ENCODE results near the gene THBD. TPM values are rescaled to one million over a fixed set of nuclear protein-coding genes. Genes with fewer than 3 reads are reported as not detected.

Gene THBD
- total and polyA plus RNA-seq, 2 of the 4 experiments (the other 2 are of a cell fraction) = 0.07 TPM; not detected in 1

- H3K56ac ChIP-seq (ENCODE audit: extremely low read depth, insufficient read depth, low read length) = no peak overlapping the region
- H4K20me1 ChIP-seq (ENCODE audit: insufficient read depth, low read length) = no peaks in the 10 kb centered on the region
- ChIA-PET CTCF (no interaction called here), POLR2A (ENCODE audit: unreplicated experiment) (no interaction called here)
- H2BK20ac ChIP-seq (ENCODE audit: low read depth, low read length) = no peak overlapping the region
- H3K4me2 ChIP-seq (ENCODE audit: low read depth, low read length) = no peak overlapping the region
- no peak overlapping the region for H2AK5ac ChIP-seq (ENCODE audit: low read depth, low read length)
- H3K4me3 ChIP-seq (ENCODE audit: insufficient read depth, low read depth, low read length) = no peak overlapping the region
- no peak overlapping the region for H2BK5ac ChIP-seq (ENCODE audit: low read depth, low read length, poor library complexity, severe bottlenecking)
- H2BK15ac ChIP-seq (ENCODE audit: low read depth, low read length) = no peak overlapping the region
- in situ Hi-C loops (cut with MboI; ENCODE audit: low sequenced_read_pairs) (loop anchor here (25.0 kb wide), 1 partner anchor 107 kb away; no protein-coding TSS in a partner anchor), dilution Hi-C loops (cut with HindIII; ENCODE audit: low sequenced_read_pairs, unreplicated experiment) (no loop called here), intact Hi-C loops (cut with micrococcal nuclease) (no loop called here)
- peak overlapping the region; percentile 39 for H2AFZ ChIP-seq (replicated peaks; ENCODE audit: low read length, poor library complexity)
- H3K4me1 ChIP-seq (ENCODE audit: control insufficient read depth, insufficient read depth, low read length) = no peaks in the 10 kb centered on the region
- no peak overlapping the region for H4K5ac ChIP-seq (ENCODE audit: low read depth, low read length)
- no peak overlapping the region for H3K4ac ChIP-seq (ENCODE audit: low read depth, low read length)
- H3K27me3 ChIP-seq (ENCODE audit: control insufficient read depth, insufficient read depth, low read length) = peaks cover 41% of the 10 kb centered on the region
- H3K79me1 ChIP-seq (ENCODE audit: low read depth in 1 of 2, low read length in 2 of 2) = no peaks in the 10 kb centered on the region
- no peaks in the 10 kb centered on the region for H3K9me1 ChIP-seq (ENCODE audit: insufficient read depth, low read length)
- no peak overlapping the region for H4K8ac ChIP-seq (ENCODE audit: low read depth in 2 of 2, low read length in 2 of 2)
- H2BK120ac ChIP-seq (ENCODE audit: low read depth, low read length) = no peak overlapping the region
- H3K23ac ChIP-seq (ENCODE audit: low read depth, low read length) = no peak overlapping the region
- DNase-seq (no peak), ATAC-seq (ENCODE audit: low read depth) (no peak)
- H4K91ac ChIP-seq (ENCODE audit: insufficient read depth, low read depth, low read length) = no peak overlapping the region
- H3K14ac ChIP-seq (replicated peaks; ENCODE audit: low read depth, low read length) = no peak overlapping the region
- H3K9me3 ChIP-seq (ENCODE audit: control insufficient read depth, insufficient read depth, low read length) = no peaks in the 10 kb centered on the region
- 100% methylated on average over 1 of the region's 10 CpGs; no CpG with 5 or more reads in 1 of the 2 experiments for WGBS, 2 experiments (ENCODE audit: extremely low coverage in 2 of 2, insufficient read length in 1 of 2)
- no peak overlapping the region for H3K27ac ChIP-seq (ENCODE audit: insufficient read depth, low read length)
- TF ChIP-seq CHD1 (IDR thresholded peaks at IDR 0.05; ENCODE audit: low read depth, low read length) (no peak), NFE2L2 (IDR thresholded peaks at IDR 0.05; ENCODE audit: low read depth, low read length) (no peak)
- no peak overlapping the region for H3K18ac ChIP-seq (ENCODE audit: low read depth, low read length)
- BruUV-seq (replicated peaks) = no TSS peak
- H3K9ac ChIP-seq (ENCODE audit: low read depth, low read length) = no peak overlapping the region
- no peaks in the 10 kb centered on the region for H3K36me3 ChIP-seq (ENCODE audit: control insufficient read depth, insufficient read depth, low read length)
- H2AK9ac ChIP-seq (replicated peaks; ENCODE audit: low read depth, low read length, poor library complexity) = no peak overlapping the region
Observed at GRCh38 chr20:23080521-23080920, 31.0 kb upstream of the THBD start.
